IMR-90 (cell line): ENCODE results near the gene CLDN34. TPM values are rescaled to one million over a fixed set of nuclear protein-coding genes. Genes with fewer than 3 reads are reported as not detected.

ENCODE experiments used
- ATAC-seq: fragments of 200-7000 bp; cut with Tn5 transposase; 2 replicates; pipeline ENCODE4 v1.9.1; 2020; ENCODE audit warnings: low read depth, mild to moderate bottlenecking, moderate library complexity
- BruUV-seq: library from RNA; stranded (reverse); fragments of 400-500 nt; replicated peaks from 2 replicates; lab custom pipeline; 2021; lab: Mats Ljungman, UMichigan
- CTCF ChIA-PET: fragments of 300-600 bp; formaldehyde crosslinking; extraction: SDS; loops from one replicate; lab custom pipeline; 2021; ENCODE audit warnings: antibody characterized with exemption; lab: Yijun Ruan, JAX
- POLR2A ChIA-PET: fragments of 300-600 bp; sonication (Branson Sonifier 250); formaldehyde crosslinking; loops from one replicate; lab custom pipeline; 2022; ENCODE audit warnings: antibody characterized with exemption; ENCODE audit not compliant: unreplicated experiment; lab: Charles Lee
- DNase-seq: peaks from one replicate; pipeline ENCODE4 v3.0.0; 2013
- H2AFZ ChIP-seq: replicated peaks from 2 replicates; pipeline ENCODE3; 2013; ENCODE audit warnings: low read length, mild to moderate bottlenecking; ENCODE audit not compliant: poor library complexity
- H2AK5ac ChIP-seq: 2 replicates; pipeline ENCODE4 v1.6.1; 2013; ENCODE audit warnings: low read depth, low read length, inconsistent platforms
- H2AK9ac ChIP-seq: replicated peaks from 2 replicates; pipeline ENCODE3; 2013; ENCODE audit warnings: mild to moderate bottlenecking, low read depth, low read length, moderate library complexity; ENCODE audit not compliant: poor library complexity
- H2BK120ac ChIP-seq: 2 replicates; pipeline ENCODE4 v1.6.1; 2013; ENCODE audit warnings: low read depth, low read length, inconsistent platforms
- H2BK15ac ChIP-seq: 3 replicates; pipeline ENCODE4 v1.6.1; 2013; ENCODE audit warnings: low read depth, low read length, inconsistent platforms
- H2BK20ac ChIP-seq: 2 replicates; pipeline ENCODE4 v1.6.1; 2013; ENCODE audit warnings: low read depth, mild to moderate bottlenecking, inconsistent platforms, low read length, moderate library complexity
- H2BK5ac ChIP-seq: 2 replicates; pipeline ENCODE4 v1.6.1; 2013; ENCODE audit warnings: mild to moderate bottlenecking, low read depth, low read length, inconsistent platforms; ENCODE audit not compliant: poor library complexity, severe bottlenecking
- H3K14ac ChIP-seq: replicated peaks from 2 replicates; pipeline ENCODE4 v1.6.1; 2013; ENCODE audit warnings: low read depth, low read length, inconsistent platforms
- H3K18ac ChIP-seq: 2 replicates; pipeline ENCODE4 v1.6.1; 2013; ENCODE audit warnings: low read depth, low read length, control low read depth
- H3K23ac ChIP-seq: 2 replicates; pipeline ENCODE4 v1.6.1; 2013; ENCODE audit warnings: low read depth, low read length, inconsistent platforms
- H3K27ac ChIP-seq: 2 replicates; pipeline ENCODE4 v1.5.1; 2013; ENCODE audit warnings: mild to moderate bottlenecking, control low read depth, low read length; ENCODE audit not compliant: insufficient read depth
- H3K27me3 ChIP-seq: 2 replicates; pipeline ENCODE4 v1.6.1; 2013; ENCODE audit warnings: low read length; ENCODE audit not compliant: control insufficient read depth, insufficient read depth
- H3K36me3 ChIP-seq: 2 replicates; pipeline ENCODE4 v1.6.1; 2013; ENCODE audit warnings: low read length, mixed read lengths; ENCODE audit not compliant: control insufficient read depth, insufficient read depth
- H3K4ac ChIP-seq: 2 replicates; pipeline ENCODE4 v1.6.1; 2013; ENCODE audit warnings: low read depth, low read length, inconsistent platforms
- H3K4me1 ChIP-seq: 2 replicates; pipeline ENCODE4 v1.6.1; 2013; ENCODE audit warnings: low read length, mixed read lengths; ENCODE audit not compliant: control insufficient read depth, insufficient read depth
- H3K4me2 ChIP-seq: 2 replicates; pipeline ENCODE4 v1.6.1; 2013; ENCODE audit warnings: low read depth, mild to moderate bottlenecking, control low read depth, low read length, moderate library complexity
- H3K4me3 ChIP-seq: 2 replicates; pipeline ENCODE4 v1.5.1; 2013; ENCODE audit warnings: low read depth, mild to moderate bottlenecking, control low read depth, low read length, moderate library complexity; ENCODE audit not compliant: insufficient read depth
- H3K56ac ChIP-seq: 2 replicates; pipeline ENCODE4 v1.6.1; 2013; ENCODE audit warnings: low read length, inconsistent platforms; ENCODE audit not compliant: insufficient read depth; ENCODE audit errors: extremely low read depth
- H3K79me1 ChIP-seq, 2 experiments: 2 replicates each; pipeline ENCODE4 v1.6.1; 2013; ENCODE audit warnings: low read length in 2 of 2, inconsistent platforms in 1 of 2, low read depth in 1 of 2
- H3K9ac ChIP-seq: 2 replicates; pipeline ENCODE4 v1.6.1; 2013; ENCODE audit warnings: low read depth, low read length, control low read depth
- H3K9me1 ChIP-seq: 2 replicates; pipeline ENCODE4 v1.6.1; 2013; ENCODE audit warnings: low read length, inconsistent platforms; ENCODE audit not compliant: insufficient read depth
- H3K9me3 ChIP-seq: 2 replicates; pipeline ENCODE4 v1.6.1; 2013; ENCODE audit warnings: low read length; ENCODE audit not compliant: control insufficient read depth, insufficient read depth
- H4K20me1 ChIP-seq: 2 replicates; pipeline ENCODE4 v1.6.1; 2013; ENCODE audit warnings: low read length, inconsistent platforms; ENCODE audit not compliant: insufficient read depth
- H4K5ac ChIP-seq: 2 replicates; pipeline ENCODE4 v1.6.1; 2013; ENCODE audit warnings: mild to moderate bottlenecking, low read depth, low read length, control low read depth
- H4K8ac ChIP-seq, 2 experiments: 2 replicates each; pipeline ENCODE4 v1.6.1; 2013; ENCODE audit warnings: low read depth in 2 of 2, low read length in 2 of 2, control low read depth in 1 of 2, inconsistent platforms in 1 of 2
- H4K91ac ChIP-seq: 2 replicates; pipeline ENCODE4 v1.6.1; 2013; ENCODE audit warnings: low read depth, low read length, inconsistent platforms; ENCODE audit not compliant: insufficient read depth
- BHLHE40 ChIP-seq: fragments of 150-350 bp; IDR thresholded peaks from 2 replicates; pipeline ENCODE4 v1.6.1; 2016; ENCODE audit warnings: mild to moderate bottlenecking, low read depth, low read length
- CEBPB ChIP-seq: IDR thresholded peaks from 2 replicates; pipeline ENCODE4 v1.6.1; 2012; ENCODE audit warnings: low read depth, low read length, improper control_type of control experiment
- CHD1 ChIP-seq: IDR thresholded peaks from 2 replicates; pipeline ENCODE4 v1.6.1; 2012; ENCODE audit warnings: low read depth, low read length, improper control_type of control experiment
- CTCF ChIP-seq: conservative IDR thresholded peaks from 2 replicates; pipeline ENCODE4 v1.5.1; 2012; ENCODE audit warnings: mild to moderate bottlenecking, low read depth, low read length, improper control_type of control experiment
- ELK1 ChIP-seq: fragments of 150-350 bp; IDR thresholded peaks from 2 replicates; pipeline ENCODE4 v1.6.1; 2016; ENCODE audit warnings: low read depth, mild to moderate bottlenecking, low read length, moderate library complexity, borderline replicate concordance
- FOS ChIP-seq: fragments of 150-350 bp; IDR thresholded peaks from 2 replicates; pipeline ENCODE4 v1.6.1; 2016; ENCODE audit warnings: low read depth, low read length
- MAFK ChIP-seq: IDR thresholded peaks from 2 replicates; pipeline ENCODE4 v1.6.1; 2012; ENCODE audit warnings: low read depth, low read length, improper control_type of control experiment
- MAZ ChIP-seq: IDR thresholded peaks from 2 replicates; pipeline ENCODE4 v1.6.1; 2012; ENCODE audit warnings: low read depth, mild to moderate bottlenecking, low read length, improper control_type of control experiment, moderate library complexity, borderline replicate concordance
- MXI1 ChIP-seq: IDR thresholded peaks from 2 replicates; pipeline ENCODE4 v1.6.1; 2012; ENCODE audit warnings: low read depth, mild to moderate bottlenecking, low read length, moderate library complexity, borderline replicate concordance
- NFE2L2 ChIP-seq: fragments of 150-350 bp; IDR thresholded peaks from 2 replicates; pipeline ENCODE4 v1.6.1; 2016; ENCODE audit warnings: low read depth, mild to moderate bottlenecking, low read length
- POLR2A ChIP-seq: IDR thresholded peaks from 2 replicates; pipeline ENCODE4 v1.6.1; 2012; ENCODE audit warnings: mild to moderate bottlenecking, low read depth, low read length
- RAD21 ChIP-seq: IDR thresholded peaks from 2 replicates; pipeline ENCODE4 v1.6.1; 2012; ENCODE audit warnings: low read length, improper control_type of control experiment
- RCOR1 ChIP-seq: IDR thresholded peaks from 2 replicates; pipeline ENCODE4 v1.6.1; 2012; ENCODE audit warnings: mild to moderate bottlenecking, low read length, improper control_type of control experiment; ENCODE audit not compliant: insufficient replicate concordance
- RFX5 ChIP-seq: IDR thresholded peaks from 2 replicates; pipeline ENCODE4 v1.8.0; 2012; ENCODE audit warnings: low read depth, mild to moderate bottlenecking, low read length, moderate library complexity
- USF2 ChIP-seq: fragments of 150-350 bp; IDR thresholded peaks from 2 replicates; pipeline ENCODE4 v1.6.1; 2017; ENCODE audit warnings: mild to moderate bottlenecking, antibody characterized with exemption, low read length, low read depth
- WGBS, 2 experiments: methylation state at CpG; one replicate each; pipeline versions ENCODE4 v1.1.5 to v1.1.7; 2013; ENCODE audit warnings: missing lambda C conversion rate in 2 of 2; ENCODE audit not compliant: insufficient read length in 1 of 2; ENCODE audit errors: extremely low coverage in 2 of 2; 5-methylcytosine and 5-hydroxymethylcytosine counted together
- dilution Hi-C: fragments of 300-500 bp; cut with HindIII; formaldehyde crosslinking; loops from one replicate; pipeline ENCODE4 v1.14.3; 2018; ENCODE audit warnings: low sequenced_read_pairs; ENCODE audit not compliant: unreplicated experiment
- in situ Hi-C: fragments of 300-500 bp; cut with MboI; formaldehyde crosslinking; loops from 3 replicates; pipeline ENCODE4 v1.14.3; 2019; ENCODE audit warnings: low sequenced_read_pairs, inconsistent platforms, mixed read lengths
- intact Hi-C: fragments of 100-400 bp; cut with micrococcal nuclease; formaldehyde crosslinking; loops from 2 replicates; pipeline ENCODE4 v1.10.0; 2022
- polyA plus RNA-seq, 3 experiments: library from polyadenylated mRNA; depleted of rRNA; stranded (reverse); fragments of >200 nt; gene quantifications; 2 replicates each; pipeline ENCODE4 v1.2.3, GENCODE V29; 2012; ENCODE audit warnings: low replicate concordance in 1 of 3
- total RNA-seq: library from RNA; depleted of rRNA; stranded (reverse); fragments of >200 nt; gene quantifications from 2 replicates; pipeline ENCODE4 v1.2.3, GENCODE V29; 2012

CLDN34 gene
- total and polyA plus RNA-seq, 2 of the 4 experiments (the other 2 are of a cell fraction) = 0.14 TPM; not detected in 1

- Histone ChIP-seq H3K79me1 (no peaks in the 10 kb centered on the region), H3K9ac (no peak overlapping the region), H3K4me1 (no peaks in the 10 kb centered on the region), H3K36me3 (no peaks in the 10 kb centered on the region), H4K91ac (no peak overlapping the region), H2AK9ac (no peak overlapping the region), H2BK5ac (no peak overlapping the region), H3K9me1 (no peaks in the 10 kb centered on the region), H3K4ac (no peak overlapping the region), H2AK5ac (no peak overlapping the region), H3K27me3 (no peaks in the 10 kb centered on the region), H3K18ac (no peak overlapping the region), H4K8ac (no peak overlapping the region), H3K23ac (no peak overlapping the region), H2BK15ac (no peak overlapping the region), H3K14ac (no peak overlapping the region), H3K56ac (no peak overlapping the region), H4K20me1 (no peaks in the 10 kb centered on the region), H3K27ac (no peak overlapping the region), H3K4me2 (no peak overlapping the region), H2BK20ac (no peak overlapping the region), H3K4me3 (no peak overlapping the region), H4K5ac (no peak overlapping the region), H2BK120ac (no peak overlapping the region), H3K9me3 (no peaks in the 10 kb centered on the region), H2AFZ (no peak overlapping the region)
- intact Hi-C loops (no loop called here), dilution Hi-C loops (no loop called here), in situ Hi-C loops (loop anchor here (5.0 to 10.0 kb wide), 2 partner anchors 112 to 120 kb away; no protein-coding TSS in a partner anchor)
- ChIA-PET POLR2A (no interaction called here), CTCF (interaction anchor here (1.3 kb wide), 1 partner anchor 123 kb away, joined by 5 read pairs; no protein-coding TSS in a partner anchor)
- 89% methylated on average over 5 of the region's 9 CpGs; no CpG with 5 or more reads in 1 of the 2 experiments for WGBS, 2 experiments
- DNase-seq (no peak), ATAC-seq (no peak)
- TF ChIP-seq MAZ (no peak), BHLHE40 (no peak), RCOR1 (no peak), NFE2L2 (no peak), CTCF (no peak), MXI1 (no peak), FOS (no peak), RAD21 (no peak), POLR2A (no peak), ELK1 (no peak), CHD1 (no peak), MAFK (no peak), USF2 (no peak), CEBPB (no peak), RFX5 (no peak)
- no TSS peak for BruUV-seq
These were observed 29.9 kb downstream of the CLDN34 start for GRCh38 chrX:9997041-9997440.
